DOHH2 (cell line): ENCODE data around the gene FGF11.

ENCODE experiments used
- EZH2phosphoT487 ChIP-seq: fragments of 200-600 bp; sonication (generic); IDR thresholded peaks from 2 replicates; pipeline ENCODE4 v1.6.1; 2017; ENCODE audit warnings: borderline replicate concordance, mild to moderate bottlenecking, antibody characterized with exemption, low read length, moderate library complexity, mixed read lengths
- TF ChIP-seq, protein P1 (sequence below): fragments of 200-600 bp; sonication (generic); IDR thresholded peaks from one replicate; pipeline ENCODE4 v1.5.1; 2014; ENCODE audit warnings: antibody characterized with exemption, mild to moderate bottlenecking, low read depth, low read length; ENCODE audit not compliant: poor library complexity, severe bottlenecking

DNA sequence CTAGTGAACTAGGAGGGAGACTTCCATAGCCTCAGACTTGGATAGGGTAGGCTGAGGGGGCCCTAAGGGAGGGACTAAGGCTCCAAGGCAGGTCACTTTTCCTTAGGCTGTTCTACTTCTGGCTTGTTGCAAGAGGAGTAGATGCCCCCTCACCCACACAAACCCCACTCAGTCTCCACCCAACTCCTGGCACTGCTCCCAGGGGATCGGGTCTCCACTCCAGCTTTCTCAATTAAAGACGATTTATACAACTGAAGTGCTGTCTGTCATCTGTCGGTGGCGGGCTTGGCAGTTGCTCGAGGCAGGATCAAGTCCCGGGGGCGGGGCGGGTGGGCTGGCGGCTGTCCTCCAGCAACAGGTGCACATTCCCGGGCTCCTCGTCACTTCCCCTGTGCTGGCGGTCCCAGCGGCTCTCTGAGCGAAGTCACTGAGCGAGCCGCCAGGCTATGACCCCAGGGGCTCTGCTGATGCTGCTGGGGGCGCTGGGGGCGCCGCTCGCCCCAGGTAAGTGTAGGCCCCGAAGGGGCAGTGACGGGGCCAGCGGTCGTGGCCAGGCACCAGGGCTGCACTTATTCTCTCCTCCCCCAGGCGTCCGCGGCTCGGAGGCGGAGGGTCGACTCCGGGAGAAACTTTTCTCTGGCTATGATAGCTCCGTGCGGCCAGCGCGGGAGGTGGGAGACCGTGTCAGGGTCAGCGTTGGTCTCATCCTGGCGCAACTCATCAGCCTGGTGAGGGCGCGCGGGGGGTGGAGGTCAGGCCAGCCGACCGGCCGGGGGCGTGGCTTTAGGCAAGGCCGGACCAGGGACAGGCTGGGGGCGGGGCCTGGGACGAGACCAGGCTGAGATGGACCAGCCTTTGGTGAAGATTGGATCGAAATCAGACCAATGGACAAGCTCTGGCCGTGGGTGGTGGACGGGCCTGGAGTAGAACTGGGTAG, 5.6 kb downstream of the FGF11 start, which contains the start of gene CHRNB1:
- TF ChIP-seq, protein P1, sequence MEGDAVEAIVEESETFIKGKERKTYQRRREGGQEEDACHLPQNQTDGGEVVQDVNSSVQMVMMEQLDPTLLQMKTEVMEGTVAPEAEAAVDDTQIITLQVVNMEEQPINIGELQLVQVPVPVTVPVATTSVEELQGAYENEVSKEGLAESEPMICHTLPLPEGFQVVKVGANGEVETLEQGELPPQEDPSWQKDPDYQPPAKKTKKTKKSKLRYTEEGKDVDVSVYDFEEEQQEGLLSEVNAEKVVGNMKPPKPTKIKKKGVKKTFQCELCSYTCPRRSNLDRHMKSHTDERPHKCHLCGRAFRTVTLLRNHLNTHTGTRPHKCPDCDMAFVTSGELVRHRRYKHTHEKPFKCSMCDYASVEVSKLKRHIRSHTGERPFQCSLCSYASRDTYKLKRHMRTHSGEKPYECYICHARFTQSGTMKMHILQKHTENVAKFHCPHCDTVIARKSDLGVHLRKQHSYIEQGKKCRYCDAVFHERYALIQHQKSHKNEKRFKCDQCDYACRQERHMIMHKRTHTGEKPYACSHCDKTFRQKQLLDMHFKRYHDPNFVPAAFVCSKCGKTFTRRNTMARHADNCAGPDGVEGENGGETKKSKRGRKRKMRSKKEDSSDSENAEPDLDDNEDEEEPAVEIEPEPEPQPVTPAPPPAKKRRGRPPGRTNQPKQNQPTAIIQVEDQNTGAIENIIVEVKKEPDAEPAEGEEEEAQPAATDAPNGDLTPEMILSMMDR: no peak
- TF ChIP-seq EZH2phosphoT487: no peak; the same call in 1 of the 2 replicates
